Stromal cell of bone marrow (primary cell): ENCODE measurements around the gene TP53RK.

Experiments
- DNase-seq: peaks from one replicate; pipeline ENCODE4 v3.0.0-alpha.2; 2012; ENCODE audit warnings: low read depth

The TP53RK gene

DNA sequence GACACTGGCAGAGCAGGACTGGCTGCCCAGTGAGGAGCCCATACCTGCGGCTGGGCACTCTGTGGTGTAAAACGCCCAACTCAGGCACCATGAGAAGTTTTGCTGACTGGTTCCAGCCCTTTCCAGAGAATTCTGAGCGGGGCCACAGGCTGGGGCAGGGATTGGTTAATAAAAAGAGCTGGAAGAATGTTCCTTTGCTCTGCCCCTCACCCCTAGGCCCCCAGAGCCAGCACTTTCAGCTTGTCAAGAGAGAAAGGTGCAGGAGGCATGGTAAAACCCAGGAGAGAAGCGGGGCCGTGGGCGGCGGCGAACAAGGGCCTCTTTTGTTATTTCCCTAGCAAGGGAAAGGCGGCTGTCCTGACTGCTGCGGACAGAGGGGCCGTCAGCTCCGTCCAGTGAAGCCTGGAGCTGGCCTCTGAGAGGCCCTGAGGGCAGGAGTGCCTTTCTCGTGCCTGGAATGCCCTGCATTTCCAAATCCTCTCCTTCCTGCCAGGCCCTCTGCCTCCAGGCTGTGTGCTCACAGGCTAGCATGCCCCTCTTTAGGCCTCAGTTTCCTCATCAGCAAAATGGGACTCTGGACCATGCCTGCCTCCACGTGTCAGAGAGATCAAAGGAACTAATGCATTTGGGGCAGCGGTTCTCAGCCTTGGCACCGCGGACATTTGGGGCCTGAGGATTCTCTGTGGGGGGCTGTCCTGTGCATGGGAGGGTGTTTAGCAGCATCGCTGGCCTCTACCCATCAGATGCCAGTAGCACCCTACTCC, 50.9 kb downstream of the TP53RK start:
- DNase-seq = no peak

DNA sequence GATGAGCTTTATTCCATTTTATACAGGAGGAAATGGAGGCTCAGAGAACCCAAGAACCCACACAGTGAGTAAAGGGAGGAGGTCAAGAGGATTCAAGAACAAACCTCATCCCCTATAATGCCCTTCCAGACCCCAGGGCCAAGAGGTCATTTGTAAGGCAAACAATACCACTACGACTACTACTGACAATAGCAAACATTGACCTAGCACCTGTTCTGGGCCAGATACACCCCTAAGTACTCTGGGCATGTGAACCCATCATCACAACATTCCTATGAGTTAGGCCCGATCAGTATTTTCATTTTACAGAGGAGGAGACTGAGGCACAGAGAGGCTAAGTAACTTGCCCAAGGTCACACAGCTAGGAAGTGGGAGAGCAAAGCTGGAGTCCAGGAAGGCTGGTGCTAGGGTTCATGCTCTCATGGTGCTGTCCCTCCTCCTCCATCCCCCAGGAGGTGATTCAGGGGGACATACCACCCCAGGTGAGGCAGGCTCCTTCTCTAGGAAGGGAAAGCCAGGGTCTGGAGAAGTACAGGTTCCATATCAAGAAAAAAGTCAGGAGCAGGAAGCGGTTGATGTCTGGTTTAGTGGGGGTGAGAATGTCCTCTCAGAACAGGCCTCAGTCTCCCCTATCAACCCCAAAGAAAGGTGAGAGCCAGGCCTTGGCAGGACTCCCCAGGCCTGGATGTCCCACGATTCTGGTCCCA, 51.7 kb downstream of the TP53RK start:
- DNase-seq = no peak

DNA sequence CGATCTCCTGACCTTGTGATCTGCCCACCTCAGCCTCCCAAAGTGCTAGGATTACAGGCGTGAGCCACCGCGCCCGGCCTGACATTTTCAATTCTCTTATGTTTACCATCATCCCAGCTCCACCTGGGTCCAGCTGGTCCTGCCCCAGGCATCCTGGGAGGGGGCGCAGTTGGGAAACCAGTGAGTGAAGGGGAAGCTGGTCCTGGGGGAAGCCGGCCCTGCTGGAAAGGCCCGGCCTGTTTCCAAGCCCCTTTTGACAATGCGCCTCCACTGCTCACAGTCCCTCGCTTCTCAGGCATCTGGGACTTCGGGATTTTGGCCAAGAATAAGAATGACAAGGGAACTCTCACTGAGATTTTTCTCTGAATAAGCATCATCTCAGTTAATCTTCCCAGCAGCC, 52.2 kb downstream of the TP53RK start:
- DNase-seq = no peak

GRCh38 chr20:46636514-46636913, 52.7 kb downstream of the TP53RK start:
- no peak for DNase-seq

DNA sequence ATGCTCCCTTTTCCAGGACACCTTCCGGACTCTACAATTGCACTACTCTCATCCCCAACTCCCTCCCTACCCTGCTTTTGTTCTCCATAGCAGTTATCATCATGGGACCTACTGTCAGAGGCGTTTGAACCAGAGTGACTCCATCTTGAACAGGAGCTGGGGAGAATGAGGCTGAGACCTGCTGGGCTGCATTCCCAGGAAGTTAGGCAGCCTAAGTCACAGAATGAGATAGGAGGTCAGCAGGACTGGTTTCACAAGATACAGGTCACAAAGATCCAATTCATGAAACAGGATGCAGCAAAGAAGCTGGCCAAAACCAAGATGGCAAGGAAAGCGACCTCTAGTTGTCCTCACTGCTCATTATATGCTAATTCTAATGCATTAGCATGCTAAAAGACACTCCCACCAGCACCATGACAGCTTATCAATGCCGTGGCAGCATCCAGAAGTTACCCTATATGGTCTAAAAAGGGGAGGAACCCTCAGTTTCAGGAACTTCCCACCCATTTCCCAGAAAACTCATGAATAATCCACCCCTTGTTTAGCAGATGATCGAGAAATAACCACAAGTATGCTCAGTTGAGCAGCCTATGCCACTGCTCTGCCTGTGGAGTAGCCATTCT, 53.6 kb downstream of the TP53RK start:
- DNase-seq = no peak

DNA sequence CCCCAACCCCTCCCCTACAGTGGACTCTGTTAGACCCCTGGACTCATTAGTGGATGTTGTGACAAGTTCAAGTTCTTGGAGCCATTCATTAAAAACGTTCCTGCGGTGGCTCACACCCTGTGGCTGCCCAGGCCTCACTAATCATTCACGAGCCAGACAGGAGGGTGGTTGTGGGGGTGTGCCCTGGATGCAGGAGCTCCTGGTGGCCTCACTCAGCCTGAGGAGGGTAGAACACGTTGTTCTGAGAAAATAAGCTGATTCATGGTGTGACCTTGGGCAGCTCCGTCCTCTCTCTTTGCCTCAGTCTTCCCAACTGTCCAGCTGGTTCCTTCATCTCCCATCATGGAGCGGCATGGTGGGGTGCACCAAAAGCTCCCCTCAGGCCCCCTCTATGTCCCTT, 54.7 kb downstream of the TP53RK start:
- DNase-seq = no peak
